Activated naive CD4-positive, alpha-beta T cell treated with anti-CD3 and anti-CD28 coated beads, Interleukin-2, amount 10 ng/mL, durations not matched to agents 7 days and 5 days (primary cell): ENCODE measurements around the gene CPEB1.

Source experiments
- CTCF ChIA-PET: fragments of 350-600 bp; sonication (Branson Sonifier 250); formaldehyde crosslinking; loops from one replicate; lab custom pipeline; 2021; ENCODE audit warnings: antibody characterized with exemption; lab: Charles Lee
- DNase-seq: peaks from one replicate; pipeline ENCODE4 v3.0.0-alpha.2; 2020
- H3K27ac Mint-ChIP-seq: one replicate; pipeline ENCODE4 v1.8.0; 2021; ENCODE audit warnings: mild to moderate bottlenecking, moderate library complexity, mixed read lengths
- H3K27me3 Mint-ChIP-seq: one replicate; pipeline ENCODE4 v1.8.0; 2021; ENCODE audit warnings: mild to moderate bottlenecking, mixed read lengths
- H3K36me3 Mint-ChIP-seq: one replicate; pipeline ENCODE4 v1.8.0; 2021; ENCODE audit warnings: mixed read lengths
- H3K4me1 Mint-ChIP-seq: one replicate; pipeline ENCODE4 v1.8.0; 2021; ENCODE audit warnings: mixed read lengths
- H3K4me3 Mint-ChIP-seq: one replicate; pipeline ENCODE4 v1.8.0; 2021; ENCODE audit warnings: mild to moderate bottlenecking, moderate library complexity, mixed read lengths
- H3K9me3 Mint-ChIP-seq: one replicate; pipeline ENCODE4 v1.8.0; 2021; ENCODE audit warnings: mixed read lengths

The CPEB1 gene

GRCh38 chr15:82647045-82647834 lies at the start of gene CPEB1:
CPEB1 (minus strand) TSS chr15:82647363; CDS start chr15:82628459, 18,904 bp downstream.
- H3K4me3 Mint-ChIP-seq, result peak within 1 kb of the TSS; percentile 40
- CTCF ChIA-PET, result interaction anchor here (1.3 kb wide), 1 partner anchor 14 kb away, joined by 3 read pairs; no protein-coding TSS in a partner anchor
- H3K27me3 Mint-ChIP-seq, result peaks cover 66% of the 10 kb centered on the region
- H3K27ac Mint-ChIP-seq, result no peak within 1 kb of the TSS
- H3K9me3 Mint-ChIP-seq, result no peaks in the 10 kb centered on the region
- DNase-seq, result no peak
- H3K4me1 Mint-ChIP-seq, result peaks cover 5% of the 10 kb centered on the region
- H3K36me3 Mint-ChIP-seq, result no peaks in the 10 kb centered on the region

DNA sequence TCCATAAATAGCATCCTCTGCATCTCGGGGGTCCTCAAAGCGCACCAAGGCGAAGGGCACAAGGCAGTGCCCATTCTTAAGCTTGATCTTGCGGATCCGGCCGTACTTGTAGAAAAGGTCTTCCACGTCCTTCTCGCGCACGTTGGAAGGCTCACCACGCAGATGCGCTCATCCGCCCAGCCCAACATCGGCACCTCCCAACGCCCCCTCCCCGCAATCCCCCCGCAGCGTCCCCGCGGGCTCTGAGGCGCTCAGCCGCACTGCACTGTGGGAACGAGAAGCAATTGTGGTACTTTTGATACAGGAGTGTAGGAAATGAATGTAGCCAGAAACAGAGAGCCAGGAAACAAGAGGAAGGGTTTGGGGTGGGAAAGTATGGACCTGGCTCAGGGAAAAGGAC lies 45.0 kb upstream of the CPEB1 start:
- no peak overlapping the region for H3K4me3 Mint-ChIP-seq
- CTCF ChIA-PET, result no interaction called here
- H3K27ac Mint-ChIP-seq, result no peak overlapping the region
- no peak for DNase-seq
- no peaks in the 10 kb centered on the region for H3K9me3 Mint-ChIP-seq
- H3K4me1 Mint-ChIP-seq, result no peaks in the 10 kb centered on the region
- no peaks in the 10 kb centered on the region for H3K27me3 Mint-ChIP-seq
- H3K36me3 Mint-ChIP-seq, result no peaks in the 10 kb centered on the region

- no peaks in the 10 kb centered on the region for H3K27me3 Mint-ChIP-seq
- CTCF ChIA-PET, result no interaction called here
- no peaks in the 10 kb centered on the region for H3K36me3 Mint-ChIP-seq
- no peak for DNase-seq
- no peak overlapping the region for H3K27ac Mint-ChIP-seq
- no peak overlapping the region for H3K4me3 Mint-ChIP-seq
- H3K9me3 Mint-ChIP-seq, result no peaks in the 10 kb centered on the region
- H3K4me1 Mint-ChIP-seq, result no peaks in the 10 kb centered on the region
Measured at GRCh38 chr15:82689147-82689546, 42.0 kb upstream of the CPEB1 start.

- H3K27me3 Mint-ChIP-seq, result no peaks in the 10 kb centered on the region
- CTCF ChIA-PET, result no interaction called here
Measured at GRCh38 chr15:82688691-82689090, 41.5 kb upstream of the CPEB1 start.

DNA sequence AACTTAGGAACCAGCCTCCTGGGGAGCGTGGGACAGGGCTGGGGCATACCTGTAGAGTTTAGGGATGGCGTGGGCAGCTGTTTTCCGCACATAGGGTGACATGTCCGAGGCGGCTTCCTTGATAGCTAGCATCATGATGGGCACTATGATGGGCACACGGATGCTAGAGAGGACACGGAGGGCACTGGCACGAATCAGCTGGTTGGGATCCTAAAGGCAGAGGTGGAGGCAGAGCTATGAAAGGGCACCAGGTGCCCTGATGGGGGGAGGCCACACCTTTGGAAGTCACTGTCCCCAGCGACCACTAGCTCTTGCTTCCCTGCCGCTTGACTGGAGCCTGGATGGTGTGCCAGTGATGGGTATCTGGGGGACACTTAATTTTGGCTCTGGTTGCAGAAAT lies 34.2 kb upstream of the CPEB1 start:
- Mint-ChIP-seq H3K27me3 (peaks cover 40% of the 10 kb centered on the region), H3K4me3 (peak overlapping the region; percentile 75), H3K4me1 (peaks cover 14% of the 10 kb centered on the region), H3K9me3 (no peaks in the 10 kb centered on the region), H3K36me3 (no peaks in the 10 kb centered on the region), H3K27ac (no peak overlapping the region)
- CTCF ChIA-PET, result interaction anchor here (0.8 to 1.6 kb wide), 2 partner anchors 55 to 151 kb away, joined by 3 read pairs; no protein-coding TSS in a partner anchor
- DNase-seq, result no peak

More at GRCh38 chr15:82688691-82689090, 41.5 kb upstream of the CPEB1 start:
- no peaks in the 10 kb centered on the region for H3K9me3 Mint-ChIP-seq
- no peaks in the 10 kb centered on the region for H3K4me1 Mint-ChIP-seq
- no peak overlapping the region for H3K4me3 Mint-ChIP-seq
- no peak overlapping the region for H3K27ac Mint-ChIP-seq
- no peak for DNase-seq
- no peaks in the 10 kb centered on the region for H3K36me3 Mint-ChIP-seq

GRCh38 chr15:82680200-82681102 lies 33.3 kb upstream of the CPEB1 start:
- Mint-ChIP-seq H3K27me3 (peaks cover 45% of the 10 kb centered on the region), H3K4me1 (peaks cover 14% of the 10 kb centered on the region), H3K4me3 (peak overlapping the region; percentile 75), H3K9me3 (no peaks in the 10 kb centered on the region), H3K27ac (no peak overlapping the region), H3K36me3 (no peaks in the 10 kb centered on the region)
- CTCF ChIA-PET, result interaction anchor here (0.8 to 1.6 kb wide), 2 partner anchors 54 to 150 kb away, joined by 3 read pairs; no protein-coding TSS in a partner anchor
- peak; percentile 79 for DNase-seq

GRCh38 chr15:82679626-82680199 lies 32.5 kb upstream of the CPEB1 start:
- CTCF ChIA-PET, result interaction anchor here (1.2 kb wide), 1 partner anchor 323 kb away, joined by 3 read pairs; no protein-coding TSS in a partner anchor
- H3K27ac Mint-ChIP-seq, result no peak overlapping the region
- no peaks in the 10 kb centered on the region for H3K36me3 Mint-ChIP-seq
- no peaks in the 10 kb centered on the region for H3K9me3 Mint-ChIP-seq
- peak overlapping the region; percentile 51 for H3K4me3 Mint-ChIP-seq
- no peak for DNase-seq
- peaks cover 14% of the 10 kb centered on the region for H3K4me1 Mint-ChIP-seq
- peaks cover 45% of the 10 kb centered on the region for H3K27me3 Mint-ChIP-seq

DNA sequence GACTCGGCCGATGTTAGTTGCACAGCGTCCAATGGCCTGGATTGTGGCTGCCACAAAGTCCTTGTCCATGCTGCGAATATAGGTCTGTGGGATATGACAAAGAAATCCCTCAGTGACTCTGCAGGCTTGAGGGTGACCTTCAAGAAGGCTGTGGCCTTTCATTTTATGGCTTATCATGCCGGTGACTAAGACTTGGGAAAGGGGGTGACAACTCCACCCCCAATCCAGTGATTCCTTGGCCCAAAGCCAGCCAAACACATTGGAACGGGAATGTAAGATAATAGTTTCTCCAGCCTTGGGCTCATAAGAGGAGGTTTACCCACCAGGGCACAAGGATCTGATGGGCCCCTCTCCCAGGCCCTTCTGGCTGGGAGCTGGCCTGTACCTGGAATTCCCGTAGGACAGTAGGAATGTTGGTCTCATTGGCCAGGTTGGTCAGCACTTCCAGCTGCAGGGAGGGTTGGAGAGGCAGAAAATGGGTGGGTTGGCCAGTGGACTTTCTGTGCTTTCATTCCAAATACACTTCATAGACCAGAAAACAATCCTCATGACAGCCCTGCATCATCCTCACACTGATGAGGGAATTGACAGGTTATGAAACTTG lies 30.7 kb upstream of the CPEB1 start:
- Mint-ChIP-seq H3K9me3 (no peaks in the 10 kb centered on the region), H3K4me1 (peaks cover 14% of the 10 kb centered on the region), H3K27ac (no peak overlapping the region), H3K27me3 (peaks cover 40% of the 10 kb centered on the region), H3K4me3 (no peak overlapping the region), H3K36me3 (no peaks in the 10 kb centered on the region)
- CTCF ChIA-PET, result no interaction called here
- DNase-seq, result no peak

DNA sequence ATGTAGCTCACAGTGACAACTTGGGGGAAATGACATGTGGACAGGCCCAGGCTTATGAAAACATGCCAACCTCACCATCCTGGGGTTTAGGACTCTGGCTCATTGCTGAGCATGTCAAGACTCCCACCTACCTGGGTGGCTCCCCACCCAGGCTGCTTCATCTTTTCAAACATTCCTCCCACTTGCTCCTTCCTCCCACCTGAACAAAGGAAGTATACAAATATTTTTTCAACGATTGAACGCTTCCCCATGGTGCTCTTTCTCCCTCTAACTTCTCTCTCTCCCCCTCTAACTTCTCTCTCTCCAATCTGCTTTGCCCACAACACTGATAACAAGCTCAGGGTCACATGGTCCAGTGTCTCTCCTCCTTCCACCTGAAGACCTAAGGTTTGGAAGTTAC lies 27.7 kb upstream of the CPEB1 start:
- H3K27ac Mint-ChIP-seq, result no peak overlapping the region
- peaks cover 22% of the 10 kb centered on the region for H3K27me3 Mint-ChIP-seq
- no peaks in the 10 kb centered on the region for H3K9me3 Mint-ChIP-seq
- H3K36me3 Mint-ChIP-seq, result no peaks in the 10 kb centered on the region
- no peak for DNase-seq
- H3K4me1 Mint-ChIP-seq, result peaks cover 3% of the 10 kb centered on the region
- CTCF ChIA-PET, result no interaction called here
- H3K4me3 Mint-ChIP-seq, result no peak overlapping the region

DNA sequence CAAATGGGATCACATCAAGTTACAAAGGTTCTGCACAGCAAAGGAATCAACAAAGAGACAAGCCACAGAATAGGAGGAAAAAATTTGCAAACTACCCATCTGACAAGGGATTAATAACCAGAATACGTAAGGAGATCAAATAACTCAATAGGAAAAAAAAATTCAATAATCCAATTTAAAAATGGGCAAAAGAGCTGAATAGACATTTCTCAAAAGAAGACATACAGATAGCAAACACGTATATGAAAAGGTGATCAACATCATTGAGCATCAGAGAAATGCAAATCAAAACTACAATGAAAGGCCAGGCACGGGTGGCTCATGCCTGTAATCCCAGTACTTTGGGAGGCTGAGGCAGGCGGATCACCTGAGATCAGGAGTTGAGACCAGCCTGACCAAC lies 23.5 kb upstream of the CPEB1 start:
- H3K36me3 Mint-ChIP-seq, result no peaks in the 10 kb centered on the region
- no peaks in the 10 kb centered on the region for H3K4me1 Mint-ChIP-seq
- DNase-seq, result no peak
- CTCF ChIA-PET, result no interaction called here
- H3K9me3 Mint-ChIP-seq, result no peaks in the 10 kb centered on the region
- H3K27ac Mint-ChIP-seq, result no peak overlapping the region
- no peak overlapping the region for H3K4me3 Mint-ChIP-seq
- no peaks in the 10 kb centered on the region for H3K27me3 Mint-ChIP-seq

GRCh38 chr15:82666606-82667005 lies 19.4 kb upstream of the CPEB1 start:
- no peaks in the 10 kb centered on the region for H3K4me1 Mint-ChIP-seq
- no peak overlapping the region for H3K4me3 Mint-ChIP-seq
- H3K36me3 Mint-ChIP-seq, result no peaks in the 10 kb centered on the region
- CTCF ChIA-PET, result no interaction called here
- no peak for DNase-seq
- no peaks in the 10 kb centered on the region for H3K9me3 Mint-ChIP-seq
- peak overlapping the region; percentile 45 for H3K27ac Mint-ChIP-seq
- no peaks in the 10 kb centered on the region for H3K27me3 Mint-ChIP-seq

DNA sequence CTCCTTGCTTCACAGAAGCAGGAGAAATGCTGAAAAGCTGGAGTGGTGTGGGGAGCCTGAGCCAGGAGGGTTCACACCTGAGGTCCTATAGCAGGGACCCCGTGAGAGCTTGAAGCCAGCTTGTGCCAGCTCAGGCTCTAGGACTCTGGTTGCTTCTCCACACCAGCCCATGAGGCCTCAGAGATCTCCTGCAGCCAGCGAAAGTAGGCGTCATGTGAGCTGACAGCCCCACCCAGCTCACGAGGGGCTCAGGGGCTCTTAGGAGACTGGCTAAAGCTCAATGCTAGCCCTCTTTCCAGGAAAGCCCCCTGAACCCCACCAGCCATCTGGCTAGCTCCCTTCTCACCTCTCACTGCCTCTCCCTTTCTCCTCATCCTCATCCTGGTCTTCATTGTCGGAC lies 16.9 kb upstream of the CPEB1 start:
- no peak overlapping the region for H3K4me3 Mint-ChIP-seq
- CTCF ChIA-PET, result no interaction called here
- no peak overlapping the region for H3K27ac Mint-ChIP-seq
- H3K36me3 Mint-ChIP-seq, result no peaks in the 10 kb centered on the region
- DNase-seq, result no peak
- H3K27me3 Mint-ChIP-seq, result no peaks in the 10 kb centered on the region
- H3K9me3 Mint-ChIP-seq, result no peaks in the 10 kb centered on the region
- no peaks in the 10 kb centered on the region for H3K4me1 Mint-ChIP-seq

DNA sequence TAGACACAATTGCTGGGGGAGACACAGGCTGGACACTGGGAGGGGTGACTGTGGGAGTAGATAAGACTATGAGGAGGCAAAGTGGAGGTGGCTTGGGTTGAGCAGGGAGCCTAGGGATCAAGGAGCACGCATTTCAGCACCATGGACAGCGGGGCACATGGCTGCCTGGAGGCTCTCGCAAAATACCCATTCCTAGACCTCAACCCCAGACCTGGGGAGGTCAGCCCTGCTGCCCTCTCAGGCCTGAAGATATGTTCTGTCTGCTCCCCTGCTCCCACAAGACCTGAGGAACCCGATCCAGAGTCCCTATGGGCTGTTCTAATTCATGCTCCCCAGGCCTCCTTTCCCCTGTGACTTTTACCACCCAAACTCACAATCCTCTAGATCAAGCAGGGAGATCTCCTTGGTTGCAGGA lies 16.0 kb upstream of the CPEB1 start:
- Mint-ChIP-seq H3K27me3 (no peaks in the 10 kb centered on the region), H3K9me3 (no peaks in the 10 kb centered on the region), H3K27ac (no peak overlapping the region), H3K4me1 (no peaks in the 10 kb centered on the region), H3K36me3 (no peaks in the 10 kb centered on the region), H3K4me3 (no peak overlapping the region)
- peak; percentile 84 for DNase-seq
- CTCF ChIA-PET, result no interaction called here

GRCh38 chr15:82662641-82663040 lies 15.5 kb upstream of the CPEB1 start:
- CTCF ChIA-PET, result no interaction called here
- H3K27ac Mint-ChIP-seq, result no peak overlapping the region
- no peaks in the 10 kb centered on the region for H3K36me3 Mint-ChIP-seq
- no peaks in the 10 kb centered on the region for H3K4me1 Mint-ChIP-seq
- no peaks in the 10 kb centered on the region for H3K9me3 Mint-ChIP-seq
- no peak for DNase-seq
- H3K27me3 Mint-ChIP-seq, result no peaks in the 10 kb centered on the region
- H3K4me3 Mint-ChIP-seq, result no peak overlapping the region
